IMR-90 (cell line): ENCODE data around the gene SHB. TPM values are rescaled to one million over a fixed set of nuclear protein-coding genes. Genes with fewer than 3 reads are reported as not detected.

Experiments
- ATAC-seq: fragments of 200-7000 bp; cut with Tn5 transposase; 2 replicates; pipeline ENCODE4 v1.9.1; 2020; ENCODE audit warnings: low read depth, mild to moderate bottlenecking, moderate library complexity
- BruUV-seq: library from RNA; stranded (reverse); fragments of 400-500 nt; replicated peaks from 2 replicates; lab custom pipeline; 2021; lab: Mats Ljungman, UMichigan
- CTCF ChIA-PET: fragments of 300-600 bp; formaldehyde crosslinking; extraction: SDS; loops from one replicate; lab custom pipeline; 2021; ENCODE audit warnings: antibody characterized with exemption; lab: Yijun Ruan, JAX
- POLR2A ChIA-PET: fragments of 300-600 bp; sonication (Branson Sonifier 250); formaldehyde crosslinking; loops from one replicate; lab custom pipeline; 2022; ENCODE audit warnings: antibody characterized with exemption; ENCODE audit not compliant: unreplicated experiment; lab: Charles Lee
- DNase-seq: peaks from one replicate; pipeline ENCODE4 v3.0.0; 2013
- H2AFZ ChIP-seq: replicated peaks from 2 replicates; pipeline ENCODE3; 2013; ENCODE audit warnings: low read length, mild to moderate bottlenecking; ENCODE audit not compliant: poor library complexity
- H2AK5ac ChIP-seq: 2 replicates; pipeline ENCODE4 v1.6.1; 2013; ENCODE audit warnings: low read depth, low read length, inconsistent platforms
- H2AK9ac ChIP-seq: replicated peaks from 2 replicates; pipeline ENCODE3; 2013; ENCODE audit warnings: mild to moderate bottlenecking, low read depth, low read length, moderate library complexity; ENCODE audit not compliant: poor library complexity
- H2BK120ac ChIP-seq: 2 replicates; pipeline ENCODE4 v1.6.1; 2013; ENCODE audit warnings: low read depth, low read length, inconsistent platforms
- H2BK15ac ChIP-seq: 3 replicates; pipeline ENCODE4 v1.6.1; 2013; ENCODE audit warnings: low read depth, low read length, inconsistent platforms
- H2BK20ac ChIP-seq: 2 replicates; pipeline ENCODE4 v1.6.1; 2013; ENCODE audit warnings: low read depth, mild to moderate bottlenecking, inconsistent platforms, low read length, moderate library complexity
- H2BK5ac ChIP-seq: 2 replicates; pipeline ENCODE4 v1.6.1; 2013; ENCODE audit warnings: mild to moderate bottlenecking, low read depth, low read length, inconsistent platforms; ENCODE audit not compliant: poor library complexity, severe bottlenecking
- H3K14ac ChIP-seq: replicated peaks from 2 replicates; pipeline ENCODE4 v1.6.1; 2013; ENCODE audit warnings: low read depth, low read length, inconsistent platforms
- H3K18ac ChIP-seq: 2 replicates; pipeline ENCODE4 v1.6.1; 2013; ENCODE audit warnings: low read depth, low read length, control low read depth
- H3K23ac ChIP-seq: 2 replicates; pipeline ENCODE4 v1.6.1; 2013; ENCODE audit warnings: low read depth, low read length, inconsistent platforms
- H3K27ac ChIP-seq: 2 replicates; pipeline ENCODE4 v1.5.1; 2013; ENCODE audit warnings: mild to moderate bottlenecking, control low read depth, low read length; ENCODE audit not compliant: insufficient read depth
- H3K27me3 ChIP-seq: 2 replicates; pipeline ENCODE4 v1.6.1; 2013; ENCODE audit warnings: low read length; ENCODE audit not compliant: control insufficient read depth, insufficient read depth
- H3K36me3 ChIP-seq: 2 replicates; pipeline ENCODE4 v1.6.1; 2013; ENCODE audit warnings: low read length, mixed read lengths; ENCODE audit not compliant: control insufficient read depth, insufficient read depth
- H3K4ac ChIP-seq: 2 replicates; pipeline ENCODE4 v1.6.1; 2013; ENCODE audit warnings: low read depth, low read length, inconsistent platforms
- H3K4me1 ChIP-seq: 2 replicates; pipeline ENCODE4 v1.6.1; 2013; ENCODE audit warnings: low read length, mixed read lengths; ENCODE audit not compliant: control insufficient read depth, insufficient read depth
- H3K4me2 ChIP-seq: 2 replicates; pipeline ENCODE4 v1.6.1; 2013; ENCODE audit warnings: low read depth, mild to moderate bottlenecking, control low read depth, low read length, moderate library complexity
- H3K4me3 ChIP-seq: 2 replicates; pipeline ENCODE4 v1.5.1; 2013; ENCODE audit warnings: low read depth, mild to moderate bottlenecking, control low read depth, low read length, moderate library complexity; ENCODE audit not compliant: insufficient read depth
- H3K56ac ChIP-seq: 2 replicates; pipeline ENCODE4 v1.6.1; 2013; ENCODE audit warnings: low read length, inconsistent platforms; ENCODE audit not compliant: insufficient read depth; ENCODE audit errors: extremely low read depth
- H3K79me1 ChIP-seq, 2 experiments: 2 replicates each; pipeline ENCODE4 v1.6.1; 2013; ENCODE audit warnings: low read length in 2 of 2, inconsistent platforms in 1 of 2, low read depth in 1 of 2
- H3K9ac ChIP-seq: 2 replicates; pipeline ENCODE4 v1.6.1; 2013; ENCODE audit warnings: low read depth, low read length, control low read depth
- H3K9me1 ChIP-seq: 2 replicates; pipeline ENCODE4 v1.6.1; 2013; ENCODE audit warnings: low read length, inconsistent platforms; ENCODE audit not compliant: insufficient read depth
- H3K9me3 ChIP-seq: 2 replicates; pipeline ENCODE4 v1.6.1; 2013; ENCODE audit warnings: low read length; ENCODE audit not compliant: control insufficient read depth, insufficient read depth
- H4K20me1 ChIP-seq: 2 replicates; pipeline ENCODE4 v1.6.1; 2013; ENCODE audit warnings: low read length, inconsistent platforms; ENCODE audit not compliant: insufficient read depth
- H4K5ac ChIP-seq: 2 replicates; pipeline ENCODE4 v1.6.1; 2013; ENCODE audit warnings: mild to moderate bottlenecking, low read depth, low read length, control low read depth
- H4K8ac ChIP-seq, 2 experiments: 2 replicates each; pipeline ENCODE4 v1.6.1; 2013; ENCODE audit warnings: low read depth in 2 of 2, low read length in 2 of 2, control low read depth in 1 of 2, inconsistent platforms in 1 of 2
- H4K91ac ChIP-seq: 2 replicates; pipeline ENCODE4 v1.6.1; 2013; ENCODE audit warnings: low read depth, low read length, inconsistent platforms; ENCODE audit not compliant: insufficient read depth
- CTCF ChIP-seq: conservative IDR thresholded peaks from 2 replicates; pipeline ENCODE4 v1.5.1; 2012; ENCODE audit warnings: mild to moderate bottlenecking, low read depth, low read length, improper control_type of control experiment
- FOS ChIP-seq: fragments of 150-350 bp; IDR thresholded peaks from 2 replicates; pipeline ENCODE4 v1.6.1; 2016; ENCODE audit warnings: low read depth, low read length
- POLR2A ChIP-seq: IDR thresholded peaks from 2 replicates; pipeline ENCODE4 v1.6.1; 2012; ENCODE audit warnings: mild to moderate bottlenecking, low read depth, low read length
- SMC3 ChIP-seq: fragments of 150-350 bp; IDR thresholded peaks from 2 replicates; pipeline ENCODE4 v1.6.1; 2016; ENCODE audit warnings: low read depth, mild to moderate bottlenecking, antibody characterized with exemption, low read length, moderate library complexity
- WGBS, 2 experiments: methylation state at CpG; one replicate each; pipeline versions ENCODE4 v1.1.5 to v1.1.7; 2013; ENCODE audit warnings: missing lambda C conversion rate in 2 of 2; ENCODE audit not compliant: insufficient read length in 1 of 2; ENCODE audit errors: extremely low coverage in 2 of 2; 5-methylcytosine and 5-hydroxymethylcytosine counted together
- dilution Hi-C: fragments of 300-500 bp; cut with HindIII; formaldehyde crosslinking; loops from one replicate; pipeline ENCODE4 v1.14.3; 2018; ENCODE audit warnings: low sequenced_read_pairs; ENCODE audit not compliant: unreplicated experiment
- in situ Hi-C: fragments of 300-500 bp; cut with MboI; formaldehyde crosslinking; loops from 3 replicates; pipeline ENCODE4 v1.14.3; 2019; ENCODE audit warnings: low sequenced_read_pairs, inconsistent platforms, mixed read lengths
- intact Hi-C: fragments of 100-400 bp; cut with micrococcal nuclease; formaldehyde crosslinking; loops from 2 replicates; pipeline ENCODE4 v1.10.0; 2022
- polyA plus RNA-seq, 3 experiments: library from polyadenylated mRNA; depleted of rRNA; stranded (reverse); fragments of >200 nt; gene quantifications; 2 replicates each; pipeline ENCODE4 v1.2.3, GENCODE V29; 2012; ENCODE audit warnings: low replicate concordance in 1 of 3
- total RNA-seq: library from RNA; depleted of rRNA; stranded (reverse); fragments of >200 nt; gene quantifications from 2 replicates; pipeline ENCODE4 v1.2.3, GENCODE V29; 2012

Gene SHB
- total and polyA plus RNA-seq, 2 of the 4 experiments (the other 2 are of a cell fraction): 6.1 to 20.4 TPM

GRCh38 chr9:37918665-37919170, 150.3 kb downstream of the SHB start:
- BruUV-seq: no TSS peak
- Histone ChIP-seq H3K9me3 (no peaks in the 10 kb centered on the region), H3K4ac (no peak overlapping the region; the same call in 1 of the 2 replicates), H2BK5ac (no peak overlapping the region), H2AK5ac (no peak overlapping the region), H3K4me2 (no peak overlapping the region), H3K27ac (no peak overlapping the region), H2BK120ac (no peak overlapping the region), H3K4me3 (no peak overlapping the region), H4K8ac (peak overlapping the region in 1 of 2 experiments; percentile 22; a peak in 1 of 4 replicates), H3K9ac (no peak overlapping the region), H3K27me3 (no peaks in the 10 kb centered on the region), H4K20me1 (peaks cover 17% of the 10 kb centered on the region), H3K56ac (no peak overlapping the region), H3K9me1 (peaks cover 6% of the 10 kb centered on the region; the same call in 1 of the 2 replicates), H2AFZ (no peak overlapping the region), H3K23ac (no peak overlapping the region), H3K36me3 (peaks cover 56% of the 10 kb centered on the region), H2BK15ac (no peak overlapping the region), H4K91ac (no peak overlapping the region; the same call in 1 of the 2 replicates), H2AK9ac (no peak overlapping the region), H3K14ac (no peak overlapping the region), H3K79me1 (peaks cover 33 to 80% of the 10 kb centered on the region in 2 experiments; a peak in 3 of 4 replicates), H3K18ac (no peak overlapping the region), H4K5ac (no peak overlapping the region), H2BK20ac (no peak overlapping the region), H3K4me1 (peaks cover 17% of the 10 kb centered on the region)
- intact Hi-C loops (no loop called here), dilution Hi-C loops (loop anchor here (25.0 kb wide), 1 partner anchor 469 kb away; the partner anchor contains the start of gene ALDH1B1), in situ Hi-C loops (no loop called here)
- TF ChIP-seq SMC3 (no peak), FOS (no peak), CTCF (no peak), POLR2A (no peak)
- DNase-seq (no peak), ATAC-seq (no peak)
- WGBS, 2 experiments: 44% methylated on average over 2 of the region's 6 CpGs; no CpG with 5 or more reads in 1 of the 2 experiments
- CTCF ChIA-PET: interaction anchor here (0.6 kb wide), 1 partner anchor 96 kb away, joined by 3 read pairs; no protein-coding TSS in a partner anchor
- POLR2A ChIA-PET: no interaction called here
